K562 (cell line): ENCODE data around the gene MAP1LC3A. TPM values are rescaled to one million over a fixed set of nuclear protein-coding genes. Genes with fewer than 3 reads are reported as not detected.
A peak's percentile ranks its signal among the peaks of the same experiment; 100 is the strongest.

Experiments used
- CBX1 ChIP-seq: sonication (generic); IDR thresholded peaks from 2 replicates; pipeline ENCODE4 v1.6.1; 2016; ENCODE audit warnings: antibody characterized with exemption, low read depth, mild to moderate bottlenecking
- ESRRB ChIP-seq: fragments of 250-450 bp; sonication (Bioruptor Pico); IDR thresholded peaks from 2 replicates; pipeline ENCODE4 v1.5.0; 2020; ENCODE audit warnings: mild to moderate bottlenecking, moderate library complexity, borderline replicate concordance
- GTF2E2 ChIP-seq: fragments of 200-800 bp; sonication (Bioruptor generic); IDR thresholded peaks from 2 replicates; pipeline ENCODE4 v1.6.1; 2016; ENCODE audit warnings: missing genetic modification characterization, missing compliant biosample characterization
- GTF3C2 ChIP-seq: IDR thresholded peaks from 3 replicates; pipeline ENCODE4 v1.6.1; 2011; ENCODE audit warnings: borderline replicate concordance, mild to moderate bottlenecking, moderate library complexity; ENCODE audit not compliant: insufficient read length; ENCODE audit errors: extremely low read depth
- HCFC1 ChIP-seq: IDR thresholded peaks from 2 replicates; pipeline ENCODE4 v1.6.1; 2012; ENCODE audit warnings: low read depth, low read length, improper control_type of control experiment
- HDAC2 ChIP-seq: fragments of 450-650 bp; IDR thresholded peaks from 2 replicates; pipeline ENCODE4 v1.6.1; 2016; ENCODE audit warnings: mild to moderate bottlenecking
- HSF4 ChIP-seq: fragments of 250-450 bp; sonication (Bioruptor Pico); IDR thresholded peaks from 2 replicates; pipeline ENCODE4 v2.1.2; 2022; ENCODE audit warnings: mild to moderate bottlenecking, moderate library complexity, borderline replicate concordance
- JUN ChIP-seq, 2 experiments: sonication (generic) in 1 of 2; formaldehyde crosslinking in 1 of 2; IDR thresholded peaks; 2 replicates each; pipeline versions ENCODE4 v1.6.1 to v1.8.0; 2012 to 2022; ENCODE audit warnings: borderline replicate concordance in 2 of 2, mild to moderate bottlenecking in 2 of 2, improper control_type of control experiment in 1 of 2, low read depth in 1 of 2, low read length in 1 of 2, missing genetic modification reagents in 1 of 2
- KAT7 ChIP-seq: sonication (generic); formaldehyde crosslinking; IDR thresholded peaks from 2 replicates; pipeline ENCODE4 v1.8.0; 2022; ENCODE audit warnings: missing genetic modification reagents, mild to moderate bottlenecking, borderline replicate concordance
- NR3C1 ChIP-seq: sonication (generic); formaldehyde crosslinking; IDR thresholded peaks from 2 replicates; pipeline ENCODE4 v1.8.1; 2022; ENCODE audit warnings: missing genetic modification reagents
- PCBP2 ChIP-seq: fragments of 200-400 bp; formaldehyde crosslinking; IDR thresholded peaks from 2 replicates; pipeline ENCODE4 v1.6.1; 2018; ENCODE audit warnings: low read length, low read depth, mild to moderate bottlenecking, moderate library complexity; ENCODE audit not compliant: poor library complexity, severe bottlenecking
- PKNOX1 ChIP-seq: fragments of 450-650 bp; IDR thresholded peaks from 2 replicates; pipeline ENCODE4 v1.6.1; 2016
- PRDM10 ChIP-seq: fragments of 450-650 bp; IDR thresholded peaks from 2 replicates; pipeline ENCODE4 v1.6.1; 2018; ENCODE audit not compliant: partially characterized antibody
- RNF2 ChIP-seq: sonication (generic); IDR thresholded peaks from 2 replicates; pipeline ENCODE4 v1.6.1; 2016
- SIX5 ChIP-seq, 2 experiments: IDR thresholded peaks; 2 replicates each; pipeline ENCODE4 v1.6.1; 2011; ENCODE audit warnings: low read length in 2 of 2, borderline replicate concordance in 1 of 2, low read depth in 1 of 2, mild to moderate bottlenecking in 1 of 2, moderate library complexity in 1 of 2; ENCODE audit not compliant: insufficient read depth in 1 of 2
- TAF7 ChIP-seq: fragments of 450-650 bp; IDR thresholded peaks from 2 replicates; pipeline ENCODE4 v1.6.1; 2016; ENCODE audit warnings: missing genetic modification characterization, missing compliant biosample characterization
- TCF3 ChIP-seq: sonication (generic); formaldehyde crosslinking; IDR thresholded peaks from 2 replicates; pipeline ENCODE4 v1.4.0; 2020; ENCODE audit warnings: mild to moderate bottlenecking, missing genetic modification reagents
- ZNF431 ChIP-seq: sonication (generic); formaldehyde crosslinking; IDR thresholded peaks from 2 replicates; pipeline ENCODE4 v1.8.0; 2022; ENCODE audit warnings: mild to moderate bottlenecking, missing genetic modification reagents
- ZNF75A ChIP-seq: fragments of 450-650 bp; formaldehyde crosslinking; IDR thresholded peaks from 2 replicates; pipeline ENCODE4 v1.4.0; 2020; ENCODE audit warnings: mild to moderate bottlenecking
- ZNF830 ChIP-seq: fragments of 250-450 bp; sonication (Bioruptor Pico); IDR thresholded peaks from 2 replicates; pipeline ENCODE4 v1.5.0; 2021; ENCODE audit warnings: mild to moderate bottlenecking
- polyA plus RNA-seq, 8 experiments: library from polyadenylated mRNA; depleted of rRNA in 4 of 8; stranded (reverse) in 5 of 8; unstranded in 3 of 8; fragments of >200 nt; fragmentation: Nextera tagmentation in 2 of 8; fragmentation: Illumina TruSeq in 1 of 8; extraction: Ambion mirVana in 2 of 8; extraction: Trizol in 1 of 8; gene quantifications; 2 replicates each; pipeline versions ENCODE4 v1.2.1 to v1.2.3, GENCODE V29; 2011 to 2014; ENCODE audit warnings: inconsistent platforms in 1 of 8, missing spikeins in 1 of 8
- total RNA-seq, 7 experiments: library from RNA; depleted of rRNA in 6 of 7; stranded (reverse); fragments of >200 nt in 6 of 7; fragmentation: Illumina TruSeq in 2 of 7; extraction: Trizol in 2 of 7; gene quantifications; 2 replicates each; pipeline versions ENCODE4 v1.2.1 to v1.2.3, GENCODE V29; 2011 to 2021; ENCODE audit warnings: low replicate concordance in 1 of 7

Gene MAP1LC3A
- total and polyA plus RNA-seq, 9 of the 15 experiments (the other 6 are each of a cell fraction or from before 2014, with no cell fraction given) = 0.27 to 0.38 TPM; not detected in 7

GRCh38 chr20:34515484-34516246 lies 42.9 kb upstream of the MAP1LC3A start (continued):
- TF ChIP-seq PRDM10 (peak; percentile 52), TCF3 (CRISPR knock-in tag) (no peak), ESRRB (CRISPR knock-in tag) (no peak), HCFC1 (peak; percentile 30; the same call in 1 of the 2 replicates), JUN (IDR thresholded peaks at IDR 0.05; ENCODE audit: borderline replicate concordance, low read depth, low read length) (no peak), JUN (CRISPR knock-in tag; IDR thresholded peaks at IDR 0.05; ENCODE audit: borderline replicate concordance) (no peak; the same call in 1 of the 2 replicates), KAT7 (CRISPR knock-in tag) (no peak), HDAC2 (0 out of 2 replicates have a peak, but pooled peaks have one; percentile 34), GTF3C2 (peak; percentile 50), HSF4 (CRISPR knock-in tag) (no peak), TAF7 (no peak), CBX1 (0 out of 2 replicates have a peak, but pooled peaks have one; percentile 65), RNF2 (no peak), ZNF830 (CRISPR knock-in tag) (no peak), PKNOX1 (no peak), GTF2E2 (tag) (peak; percentile 6; the same call in 1 of the 2 replicates), ZNF75A (CRISPR knock-in tag) (no peak), SIX5 (IDR thresholded peaks at IDR 0.05; ENCODE audit: borderline replicate concordance in 1 of 2, insufficient read depth in 1 of 2, low read depth in 1 of 2, low read length in 2 of 2) (no peak), PCBP2 (no peak), NR3C1 (no peak), ZNF431 (peak; percentile 35)
